ENCODE results near the gene ACSL4.

- TF ChIP-seq CTCF (IDR thresholded peaks at IDR 0.05; ENCODE audit: low read depth, low read length, poor library complexity, severe bottlenecking) (no peak), EZH2phosphoT487 (IDR thresholded peaks at IDR 0.05; ENCODE audit: borderline replicate concordance, low read length) (no peak)
Measured at GRCh38 chrX:109643687-109644086, 89.4 kb downstream of the ACSL4 start.

All from DOHH2 (cell line).